Osteocyte (in vitro differentiated cells): ENCODE data around the gene USP10. TPM values are rescaled to one million over a fixed set of nuclear protein-coding genes. Genes with fewer than 3 reads are reported as not detected.

Experiments
- DNase-seq: peaks from one replicate; pipeline ENCODE4 v3.0.0; 2021; ENCODE audit warnings: mixed read lengths; ENCODE audit not compliant: unreplicated experiment; ENCODE audit errors: extremely low spot score
- H3K27ac Mint-ChIP-seq: one replicate; pipeline ENCODE4 v1.8.0; 2021; ENCODE audit warnings: mild to moderate bottlenecking, mixed read lengths; ENCODE audit not compliant: unreplicated experiment
- H3K27me3 Mint-ChIP-seq: one replicate; pipeline ENCODE4 v1.8.0; 2021; ENCODE audit warnings: mixed read lengths; ENCODE audit not compliant: unreplicated experiment
- H3K36me3 Mint-ChIP-seq: one replicate; pipeline ENCODE4 v1.8.0; 2021; ENCODE audit warnings: mixed read lengths; ENCODE audit not compliant: unreplicated experiment
- H3K4me1 Mint-ChIP-seq: one replicate; pipeline ENCODE4 v1.8.0; 2021; ENCODE audit warnings: mixed read lengths; ENCODE audit not compliant: unreplicated experiment
- H3K4me3 Mint-ChIP-seq: one replicate; pipeline ENCODE4 v1.8.0; 2021; ENCODE audit warnings: mild to moderate bottlenecking, moderate library complexity, mixed read lengths; ENCODE audit not compliant: unreplicated experiment
- H3K9me3 Mint-ChIP-seq: one replicate; pipeline ENCODE4 v1.8.0; 2021; ENCODE audit warnings: mixed read lengths; ENCODE audit not compliant: unreplicated experiment
- total RNA-seq: library from RNA; stranded (reverse); gene quantifications from 2 replicates; pipeline ENCODE4 v1.2.1, GENCODE V29; 2021
- TF ChIP-seq, protein P1 (sequence below): fragments of 200-600 bp; sonication (generic); IDR thresholded peaks from 2 replicates; pipeline ENCODE4 v1.5.0; 2021; ENCODE audit warnings: antibody characterized with exemption, mild to moderate bottlenecking, moderate library complexity

USP10 gene
- total RNA-seq, 1 donor from 2014 or later: 46.3 TPM

DNA sequence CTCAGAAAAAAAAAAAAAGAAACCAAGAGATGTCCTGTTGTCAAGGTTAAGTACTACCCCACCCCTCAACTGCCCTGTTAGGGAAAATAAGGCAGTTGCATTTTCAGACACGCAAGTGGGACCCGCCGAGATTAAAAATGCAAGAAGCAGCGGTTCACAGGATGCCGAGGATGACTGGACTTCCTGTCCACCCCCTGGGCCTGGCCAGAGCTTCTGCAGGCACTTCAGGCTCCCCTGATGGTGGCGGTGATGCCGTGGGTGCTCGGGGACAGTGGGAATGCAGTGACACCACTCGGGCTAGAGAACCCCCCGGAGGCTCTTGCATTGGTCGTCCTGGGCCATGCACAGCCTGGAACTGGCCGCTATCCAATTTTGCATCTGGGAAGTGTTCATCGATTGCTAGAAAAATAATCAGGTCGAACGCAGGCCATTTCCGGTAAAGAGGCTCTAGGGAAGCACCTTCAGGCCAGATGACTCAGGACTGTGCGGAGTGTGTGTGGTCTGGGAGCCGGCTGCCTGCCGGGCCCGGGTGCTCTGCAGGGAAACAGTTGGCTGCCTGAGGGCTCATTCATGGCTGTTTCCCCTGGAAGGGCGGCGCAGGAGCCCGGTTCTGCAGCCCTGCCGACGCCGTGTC lies 106.6 kb downstream of the USP10 start:
- TF ChIP-seq, protein P1, sequence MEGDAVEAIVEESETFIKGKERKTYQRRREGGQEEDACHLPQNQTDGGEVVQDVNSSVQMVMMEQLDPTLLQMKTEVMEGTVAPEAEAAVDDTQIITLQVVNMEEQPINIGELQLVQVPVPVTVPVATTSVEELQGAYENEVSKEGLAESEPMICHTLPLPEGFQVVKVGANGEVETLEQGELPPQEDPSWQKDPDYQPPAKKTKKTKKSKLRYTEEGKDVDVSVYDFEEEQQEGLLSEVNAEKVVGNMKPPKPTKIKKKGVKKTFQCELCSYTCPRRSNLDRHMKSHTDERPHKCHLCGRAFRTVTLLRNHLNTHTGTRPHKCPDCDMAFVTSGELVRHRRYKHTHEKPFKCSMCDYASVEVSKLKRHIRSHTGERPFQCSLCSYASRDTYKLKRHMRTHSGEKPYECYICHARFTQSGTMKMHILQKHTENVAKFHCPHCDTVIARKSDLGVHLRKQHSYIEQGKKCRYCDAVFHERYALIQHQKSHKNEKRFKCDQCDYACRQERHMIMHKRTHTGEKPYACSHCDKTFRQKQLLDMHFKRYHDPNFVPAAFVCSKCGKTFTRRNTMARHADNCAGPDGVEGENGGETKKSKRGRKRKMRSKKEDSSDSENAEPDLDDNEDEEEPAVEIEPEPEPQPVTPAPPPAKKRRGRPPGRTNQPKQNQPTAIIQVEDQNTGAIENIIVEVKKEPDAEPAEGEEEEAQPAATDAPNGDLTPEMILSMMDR: no peak
- Mint-ChIP-seq H3K4me3 (peak overlapping the region; percentile 60), H3K4me1 (peaks cover 15% of the 10 kb centered on the region), H3K27ac (peak overlapping the region; percentile 82), H3K27me3 (no peaks in the 10 kb centered on the region), H3K9me3 (no peaks in the 10 kb centered on the region), H3K36me3 (no peaks in the 10 kb centered on the region)
- peak; percentile 87 for DNase-seq

DNA sequence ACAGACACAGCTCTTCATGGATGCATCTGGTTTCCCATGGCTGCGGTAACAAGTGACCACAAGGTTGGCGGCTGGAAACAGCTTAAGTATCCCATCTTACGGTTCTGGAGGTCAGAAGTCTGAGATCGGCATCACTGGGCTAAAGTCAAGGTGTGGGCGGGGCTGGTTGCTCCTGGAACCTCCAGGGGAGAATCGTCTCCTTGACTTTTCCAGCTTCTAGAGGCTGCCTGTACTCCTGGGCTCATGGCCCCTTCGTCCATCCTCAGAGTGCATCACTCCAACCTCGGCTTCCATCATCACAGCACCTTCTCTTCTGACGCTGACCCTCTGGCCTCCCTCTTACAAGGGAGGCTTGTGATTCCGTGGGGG lies 107.1 kb downstream of the USP10 start:
- no peaks in the 10 kb centered on the region for H3K9me3 Mint-ChIP-seq
- TF ChIP-seq, protein P1: no peak
- no peaks in the 10 kb centered on the region for H3K27me3 Mint-ChIP-seq
- peaks cover 15% of the 10 kb centered on the region for H3K4me1 Mint-ChIP-seq
- peak overlapping the region; percentile 82 for H3K27ac Mint-ChIP-seq
- no peaks in the 10 kb centered on the region for H3K36me3 Mint-ChIP-seq
- DNase-seq: no peak
- peak overlapping the region; percentile 60 for H3K4me3 Mint-ChIP-seq

DNA sequence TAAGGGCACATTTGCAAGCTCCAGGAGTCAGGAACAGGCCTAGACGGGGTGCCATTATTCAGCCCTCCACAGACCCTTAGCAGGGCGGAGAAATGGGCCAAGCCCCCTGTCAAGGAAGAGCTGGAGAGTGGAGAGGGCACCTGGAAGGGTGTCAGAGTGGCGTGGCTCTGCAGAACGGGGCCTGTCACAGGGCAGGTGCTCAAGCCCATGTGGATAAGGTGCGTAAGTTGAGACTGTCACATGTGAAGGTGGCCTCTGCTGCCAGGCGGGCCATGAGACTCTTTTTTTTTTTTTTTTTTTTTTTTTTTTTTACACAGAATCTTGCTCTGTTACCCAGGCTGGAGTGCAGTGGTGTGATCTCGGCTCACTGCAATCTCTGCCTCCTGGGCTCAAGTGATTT lies 108.0 kb downstream of the USP10 start:
- no peak for DNase-seq
- Mint-ChIP-seq H3K4me1 (peaks cover 15% of the 10 kb centered on the region), H3K4me3 (no peak overlapping the region), H3K36me3 (no peaks in the 10 kb centered on the region), H3K27ac (no peak overlapping the region), H3K27me3 (peaks cover 6% of the 10 kb centered on the region), H3K9me3 (no peaks in the 10 kb centered on the region)
- TF ChIP-seq, protein P1: no peak

DNA sequence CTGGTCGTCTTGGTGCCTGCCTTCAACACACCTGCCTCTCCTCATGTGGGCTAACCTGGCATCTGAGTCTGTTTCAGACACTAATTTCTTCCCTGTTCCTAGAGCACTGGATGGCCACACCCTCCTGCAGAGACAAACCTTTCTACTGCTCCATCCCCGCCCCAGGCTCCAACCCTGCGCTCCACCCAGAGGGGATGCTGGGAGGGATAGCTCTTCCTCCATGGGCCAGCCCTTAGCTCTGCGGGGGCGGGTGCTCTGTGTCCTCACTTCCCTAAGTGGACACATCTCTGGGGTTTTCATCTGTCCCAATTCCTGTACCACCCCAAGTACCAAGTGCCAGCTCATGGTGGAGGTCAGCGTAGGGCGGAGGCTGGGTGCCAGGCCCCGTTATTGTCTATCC lies 109.0 kb downstream of the USP10 start:
- no peak overlapping the region for H3K27ac Mint-ChIP-seq

DNA sequence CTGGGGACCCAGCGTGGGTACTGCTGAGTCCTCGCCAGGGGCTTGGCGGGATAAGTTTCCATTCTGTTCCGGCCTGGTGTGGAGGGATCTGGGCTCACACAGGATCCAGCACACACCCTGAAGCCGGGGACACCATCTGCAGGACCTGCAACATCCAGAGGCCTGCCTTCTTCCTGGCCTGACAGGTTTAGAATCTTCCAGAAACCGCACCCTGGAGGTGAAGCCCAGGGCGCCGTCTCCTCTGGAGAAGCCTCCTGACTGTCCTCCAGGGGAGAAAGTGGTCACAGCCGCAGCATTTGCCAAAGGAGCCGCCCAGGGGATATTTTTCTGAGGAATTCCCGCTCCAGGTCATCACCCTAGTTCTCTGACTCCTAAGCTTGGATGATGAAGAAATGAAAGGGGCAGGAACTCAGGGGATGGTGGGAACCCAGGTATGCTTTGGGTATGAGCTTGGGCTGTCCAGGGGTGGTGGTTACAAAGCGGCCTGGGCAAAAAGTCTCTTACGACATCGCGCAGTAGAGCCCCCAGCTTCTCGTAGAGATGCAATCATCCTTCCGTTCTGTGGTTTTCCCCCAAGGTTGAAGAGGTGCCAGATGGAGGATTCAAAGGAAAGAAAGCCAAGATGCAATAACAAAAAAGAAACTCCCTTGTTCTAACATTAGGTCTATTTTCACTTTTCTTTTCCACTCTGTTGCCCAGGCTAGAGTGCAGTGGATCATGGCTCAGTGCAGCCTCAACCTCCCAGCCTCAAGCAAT lies 110.9 kb downstream of the USP10 start:
- Mint-ChIP-seq H3K27me3 (peaks cover 23% of the 10 kb centered on the region), H3K36me3 (no peaks in the 10 kb centered on the region), H3K4me3 (no peak overlapping the region), H3K9me3 (no peaks in the 10 kb centered on the region), H3K27ac (no peak overlapping the region), H3K4me1 (peaks cover 14% of the 10 kb centered on the region)
- TF ChIP-seq, protein P1: no peak
- no peak for DNase-seq

More for the DNA sequence above, 109.0 kb downstream of the USP10 start:
- Mint-ChIP-seq H3K36me3 (no peaks in the 10 kb centered on the region), H3K4me1 (peaks cover 15% of the 10 kb centered on the region), H3K4me3 (no peak overlapping the region), H3K9me3 (no peaks in the 10 kb centered on the region), H3K27me3 (peaks cover 17% of the 10 kb centered on the region)
- DNase-seq: no peak
- TF ChIP-seq, protein P1: no peak
